Stomach smooth muscle (tissue), 2 donors: ENCODE data around the gene VEGFA.

Experiments
- H3K27ac ChIP-seq: one replicate; pipeline ENCODE4 v1.7.0; 2013; ENCODE audit warnings: mild to moderate bottlenecking, low read length, inconsistent platforms
- H3K27me3 ChIP-seq, 2 donors: one replicate each; pipeline ENCODE4 v1.7.0; 2013; ENCODE audit warnings: low read length in 2 of 2; ENCODE audit not compliant: insufficient read depth in 2 of 2, control insufficient read depth in 1 of 2
- H3K36me3 ChIP-seq, 2 donors: one replicate each; pipeline ENCODE4 v1.7.0; 2013; ENCODE audit warnings: low read length in 2 of 2; ENCODE audit not compliant: control insufficient read depth in 2 of 2, insufficient read depth in 2 of 2
- H3K4me1 ChIP-seq: one replicate; pipeline ENCODE4 v1.7.0; 2013; ENCODE audit warnings: low read length; ENCODE audit not compliant: control insufficient read depth, insufficient read depth
- H3K4me3 ChIP-seq, 2 donors: one replicate each; pipeline ENCODE4 v1.7.0; 2013; ENCODE audit warnings: low read length in 2 of 2
- H3K9ac ChIP-seq, 2 donors: one replicate each; pipeline ENCODE4 v1.7.0; 2013; ENCODE audit warnings: low read length in 2 of 2, mild to moderate bottlenecking in 1 of 2
- H3K9me3 ChIP-seq, 2 donors: one replicate each; pipeline ENCODE4 v1.7.0; 2013; ENCODE audit warnings: low read length in 2 of 2; ENCODE audit not compliant: control insufficient read depth in 2 of 2
- donor health status: healthy.
- donor health status: Pancreatic carcinoma.

VEGFA gene

DNA sequence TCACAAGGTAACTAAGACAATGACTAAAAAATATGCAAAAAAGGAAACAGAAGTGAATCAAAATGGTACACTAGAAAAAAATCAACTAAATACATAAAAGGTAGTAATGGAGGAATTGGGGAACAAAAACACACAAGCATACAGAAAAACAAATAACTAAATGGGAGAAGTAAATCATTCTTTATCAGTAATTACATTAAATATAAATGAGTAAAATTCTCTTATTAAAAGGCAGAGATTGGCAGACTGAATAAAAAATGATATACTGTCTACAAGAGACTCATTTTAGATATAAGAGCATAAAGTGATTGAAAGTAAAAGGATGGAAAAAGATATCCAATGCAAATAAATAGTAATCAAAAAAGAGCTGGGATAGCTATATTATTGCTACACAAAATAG is 39.4 kb upstream of the VEGFA start:
- H3K9me3 ChIP-seq, result peaks cover 0 to 3% of the 10 kb centered on the region in 2 donors
- no peak overlapping the region for H3K27ac ChIP-seq
- no peaks in the 10 kb centered on the region for H3K4me1 ChIP-seq

DNA sequence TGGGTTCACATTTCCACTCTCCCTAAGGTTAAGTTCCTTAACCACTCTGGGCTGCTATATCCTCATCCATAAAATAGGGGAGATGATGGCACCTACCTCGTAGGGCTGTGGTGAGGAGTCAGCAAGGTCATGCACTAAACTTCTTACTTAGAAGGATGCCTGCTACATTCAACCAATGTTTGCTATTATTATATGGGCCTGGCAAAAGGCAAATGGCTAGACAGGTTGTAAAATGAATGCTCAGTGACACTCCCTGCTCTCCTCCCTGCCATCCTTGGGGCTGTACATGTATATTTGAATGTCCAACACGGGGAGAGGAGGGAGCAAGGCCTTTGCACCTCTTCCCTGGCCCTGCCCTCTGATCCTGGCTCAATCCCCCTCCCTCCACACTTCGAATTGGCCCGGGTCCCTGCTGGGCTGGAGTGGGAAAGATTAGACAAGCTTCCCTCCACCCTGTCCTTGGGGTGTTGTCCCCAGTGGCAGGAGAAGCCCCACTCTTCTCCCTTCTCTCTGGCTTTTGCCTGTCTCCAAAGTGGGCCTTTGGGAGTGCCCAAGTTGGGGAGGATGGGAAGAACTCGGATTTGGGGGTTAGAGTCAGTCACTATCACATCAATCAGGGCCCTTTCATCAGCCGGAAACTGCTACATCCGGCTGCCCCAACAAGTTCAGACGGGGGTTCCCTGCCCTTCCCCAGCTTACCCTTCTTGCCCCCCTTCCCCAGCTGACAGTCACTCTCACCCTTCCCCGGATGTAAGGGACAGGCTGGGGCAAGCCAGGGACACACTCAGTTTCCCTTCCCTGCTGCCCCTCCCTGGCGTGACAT is 36.3 kb upstream of the VEGFA start:
- peaks cover 0 to 3% of the 10 kb centered on the region in 2 donors for H3K9me3 ChIP-seq
- H3K4me3 ChIP-seq, result no peak overlapping the region
- H3K9ac ChIP-seq, result no peak overlapping the region
- no peaks in the 10 kb centered on the region for H3K36me3 ChIP-seq
- H3K27me3 ChIP-seq, result no peaks in the 10 kb centered on the region
- no peaks in the 10 kb centered on the region for H3K4me1 ChIP-seq
- no peak overlapping the region for H3K27ac ChIP-seq

More for the DNA sequence above, 39.4 kb upstream of the VEGFA start:
- Histone ChIP-seq H3K9ac (no peak overlapping the region), H3K36me3 (no peaks in the 10 kb centered on the region), H3K4me3 (no peak overlapping the region), H3K27me3 (no peaks in the 10 kb centered on the region)

DNA sequence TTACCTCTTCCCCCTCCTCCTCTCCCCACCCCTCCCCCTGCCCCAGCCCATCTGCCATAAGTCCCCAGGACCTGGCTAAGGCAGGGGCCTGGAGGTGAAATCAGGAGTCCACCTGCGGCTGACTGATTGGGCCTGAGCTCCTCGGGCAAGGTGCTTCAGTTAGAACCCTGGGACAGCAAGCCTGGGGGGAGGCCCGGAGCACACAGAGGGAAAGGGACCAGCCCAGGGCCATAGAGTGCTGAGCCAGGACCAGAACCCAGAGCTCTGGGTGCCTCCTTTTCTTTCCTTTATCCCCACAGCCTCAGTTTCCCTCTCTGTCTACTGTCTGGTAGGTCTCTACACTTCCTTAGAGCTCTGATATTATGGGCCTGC is 35.7 kb upstream of the VEGFA start:
- H3K9ac ChIP-seq, result no peak overlapping the region
- no peaks in the 10 kb centered on the region for H3K36me3 ChIP-seq
- H3K4me3 ChIP-seq, result no peak overlapping the region
- H3K9me3 ChIP-seq, result peaks cover 0 to 3% of the 10 kb centered on the region in 2 donors
- H3K27me3 ChIP-seq, result no peaks in the 10 kb centered on the region
- no peaks in the 10 kb centered on the region for H3K4me1 ChIP-seq
- H3K27ac ChIP-seq, result no peak overlapping the region

DNA sequence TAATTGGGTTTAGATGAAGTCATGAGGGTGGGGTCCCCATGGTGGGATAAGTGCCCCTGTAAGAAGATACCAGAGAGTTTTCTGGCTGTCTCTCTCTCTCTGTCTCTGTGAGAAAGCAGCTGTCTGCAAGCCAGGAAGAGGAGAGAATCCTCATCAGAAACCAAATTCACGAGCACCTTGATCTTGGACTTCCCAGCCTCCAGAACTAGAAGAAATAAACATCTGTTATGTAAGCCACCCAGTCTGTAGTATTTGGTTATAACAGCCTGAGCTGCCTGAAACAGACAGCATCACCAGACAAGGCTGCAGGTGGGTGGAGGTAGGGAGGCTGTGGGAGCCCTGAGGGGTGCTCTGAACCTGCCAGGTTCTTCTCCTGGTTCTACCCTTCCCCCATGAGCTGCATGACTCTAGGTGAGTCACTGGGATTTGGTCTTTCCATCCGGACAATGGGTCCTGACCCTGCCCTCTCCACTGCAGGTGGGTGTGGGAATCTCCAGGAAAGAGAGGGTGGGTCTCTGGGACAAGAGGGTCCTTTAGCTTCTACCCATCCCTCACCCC is 34.3 kb upstream of the VEGFA start:
- no peaks in the 10 kb centered on the region for H3K4me1 ChIP-seq
- H3K36me3 ChIP-seq, result no peaks in the 10 kb centered on the region
- peaks cover 0 to 3% of the 10 kb centered on the region in 2 donors for H3K9me3 ChIP-seq
- no peaks in the 10 kb centered on the region for H3K27me3 ChIP-seq
- H3K4me3 ChIP-seq, result no peak overlapping the region
- no peak overlapping the region for H3K27ac ChIP-seq
- H3K9ac ChIP-seq, result no peak overlapping the region

DNA sequence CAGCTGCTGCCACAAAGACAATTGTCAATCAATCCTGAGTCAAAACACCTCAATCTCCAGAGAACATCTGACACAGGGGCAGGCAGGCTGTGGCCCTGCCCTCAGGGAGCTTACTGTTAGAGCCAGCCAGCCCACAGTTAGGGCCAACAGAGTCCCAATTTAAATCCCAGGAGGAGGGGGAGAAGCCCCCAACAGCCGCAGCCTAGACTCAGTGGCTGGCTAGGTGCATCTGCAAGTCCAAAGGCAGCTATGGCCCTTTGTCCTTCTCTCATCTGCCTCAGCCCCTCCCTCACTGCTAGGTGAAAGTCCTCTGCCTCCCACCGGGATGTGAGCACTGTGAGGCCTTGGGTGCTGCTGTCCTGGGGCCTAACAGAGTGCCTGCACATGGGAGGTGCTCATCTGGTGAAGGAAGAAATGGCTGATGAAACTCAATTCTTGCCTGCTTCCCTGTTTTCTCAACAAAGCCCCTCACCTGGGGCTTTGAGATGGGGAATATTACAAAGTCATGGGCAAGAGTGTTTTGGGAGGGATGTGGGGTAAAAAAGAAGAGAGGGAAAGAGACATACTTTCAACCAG is 33.7 kb upstream of the VEGFA start:
- no peak overlapping the region for H3K27ac ChIP-seq
- H3K4me1 ChIP-seq, result no peaks in the 10 kb centered on the region
- no peaks in the 10 kb centered on the region for H3K27me3 ChIP-seq
- no peak overlapping the region for H3K4me3 ChIP-seq
- no peak overlapping the region for H3K9ac ChIP-seq
- H3K9me3 ChIP-seq, result no peaks in the 10 kb centered on the region
- no peaks in the 10 kb centered on the region for H3K36me3 ChIP-seq

DNA sequence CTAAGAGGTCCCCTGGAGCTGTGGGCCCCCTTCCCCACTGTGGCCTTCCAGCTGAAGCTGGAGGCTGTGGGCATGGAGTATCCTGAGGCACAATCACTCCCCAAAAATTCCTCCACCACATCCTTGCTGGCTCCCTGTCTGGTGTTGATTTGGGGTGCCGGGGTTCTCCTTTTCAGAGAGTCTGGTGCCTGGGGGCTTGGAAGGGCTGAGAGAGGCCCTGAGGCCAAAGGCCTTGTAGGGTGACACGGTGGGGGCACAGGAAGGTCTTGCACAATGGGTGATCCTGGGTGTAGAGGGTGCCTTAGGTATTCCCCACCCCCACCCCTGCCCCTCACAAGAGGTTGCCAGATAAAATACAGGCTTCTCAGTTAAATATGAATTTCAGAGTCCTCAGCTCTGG is 33.2 kb upstream of the VEGFA start:
- Histone ChIP-seq H3K9ac (no peak overlapping the region), H3K9me3 (no peaks in the 10 kb centered on the region)

DNA sequence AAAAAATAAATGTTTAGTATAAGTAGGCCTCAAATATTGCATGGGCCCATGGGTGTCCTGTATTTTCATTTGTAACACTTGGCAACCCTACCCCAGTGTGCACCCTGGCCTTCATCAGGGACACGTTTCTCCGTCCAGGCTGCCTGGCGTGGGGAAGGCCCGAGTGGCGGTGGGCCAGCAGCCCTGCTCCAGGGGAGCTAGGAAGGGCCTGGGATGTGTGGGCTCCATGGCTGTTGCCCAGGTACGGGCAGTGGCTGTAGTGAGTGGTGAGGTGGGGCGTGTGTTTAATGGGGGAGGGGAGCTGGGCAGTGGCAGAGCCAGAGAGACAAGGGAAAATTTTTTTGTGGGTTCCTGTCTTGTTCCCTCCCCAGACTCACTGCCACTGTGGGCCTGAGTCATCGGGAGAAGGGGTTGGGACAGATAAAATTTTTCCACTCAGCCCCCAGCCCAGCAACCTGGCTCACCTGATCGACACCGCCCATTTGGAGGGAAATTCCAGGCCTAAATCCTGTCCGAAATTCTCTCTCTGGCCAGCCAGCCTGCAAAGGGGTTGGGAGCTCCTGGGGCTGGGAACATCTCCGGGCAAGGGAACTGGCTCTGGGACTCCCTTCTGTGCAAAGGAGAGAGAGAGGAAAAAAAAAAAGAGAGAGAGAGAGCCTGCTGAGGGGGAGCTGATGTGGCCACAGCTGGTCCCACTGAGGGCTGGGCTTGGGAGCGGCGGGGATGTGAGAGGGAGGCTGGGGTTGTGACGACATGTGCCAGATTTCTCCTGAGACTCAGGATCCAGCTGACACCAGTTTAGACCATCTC is 32.5 kb upstream of the VEGFA start:
- no peak overlapping the region for H3K9ac ChIP-seq
- H3K9me3 ChIP-seq, result no peaks in the 10 kb centered on the region
- H3K27ac ChIP-seq, result no peak overlapping the region
- no peaks in the 10 kb centered on the region for H3K27me3 ChIP-seq
- H3K4me3 ChIP-seq, result no peak overlapping the region
- no peaks in the 10 kb centered on the region for H3K4me1 ChIP-seq
- no peaks in the 10 kb centered on the region for H3K36me3 ChIP-seq

More for the DNA sequence above, 33.2 kb upstream of the VEGFA start:
- H3K4me3 ChIP-seq, result no peak overlapping the region
- no peaks in the 10 kb centered on the region for H3K36me3 ChIP-seq
- H3K27ac ChIP-seq, result no peak overlapping the region
- H3K4me1 ChIP-seq, result no peaks in the 10 kb centered on the region
- no peaks in the 10 kb centered on the region for H3K27me3 ChIP-seq

DNA sequence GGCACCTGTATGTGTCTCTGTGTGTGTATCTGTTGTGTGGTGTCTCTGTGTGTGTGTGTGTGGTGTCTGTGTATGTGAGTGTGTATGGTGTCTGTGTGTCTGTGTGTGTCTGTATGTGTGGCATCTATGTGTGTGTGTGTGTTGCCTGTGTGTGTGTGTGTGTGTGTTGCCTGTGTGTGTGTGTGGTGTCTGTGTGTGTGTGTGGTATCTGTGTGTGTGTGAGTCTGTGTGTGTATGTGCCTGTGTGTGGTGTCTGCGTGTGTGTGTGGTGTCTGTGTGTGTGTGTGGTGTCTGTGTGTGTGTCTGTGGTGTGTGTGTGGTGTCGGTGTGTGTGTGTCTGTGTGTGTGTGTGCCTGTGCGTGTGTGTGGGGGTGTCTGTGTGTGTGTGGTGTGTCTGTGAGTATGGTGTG is 31.7 kb upstream of the VEGFA start:
- no peaks in the 10 kb centered on the region for H3K36me3 ChIP-seq
- no peak overlapping the region for H3K4me3 ChIP-seq
- H3K9ac ChIP-seq, result no peak overlapping the region
- no peaks in the 10 kb centered on the region for H3K27me3 ChIP-seq
- H3K27ac ChIP-seq, result no peak overlapping the region
- peaks cover 5% of the 10 kb centered on the region for H3K4me1 ChIP-seq
- H3K9me3 ChIP-seq, result no peaks in the 10 kb centered on the region

DNA sequence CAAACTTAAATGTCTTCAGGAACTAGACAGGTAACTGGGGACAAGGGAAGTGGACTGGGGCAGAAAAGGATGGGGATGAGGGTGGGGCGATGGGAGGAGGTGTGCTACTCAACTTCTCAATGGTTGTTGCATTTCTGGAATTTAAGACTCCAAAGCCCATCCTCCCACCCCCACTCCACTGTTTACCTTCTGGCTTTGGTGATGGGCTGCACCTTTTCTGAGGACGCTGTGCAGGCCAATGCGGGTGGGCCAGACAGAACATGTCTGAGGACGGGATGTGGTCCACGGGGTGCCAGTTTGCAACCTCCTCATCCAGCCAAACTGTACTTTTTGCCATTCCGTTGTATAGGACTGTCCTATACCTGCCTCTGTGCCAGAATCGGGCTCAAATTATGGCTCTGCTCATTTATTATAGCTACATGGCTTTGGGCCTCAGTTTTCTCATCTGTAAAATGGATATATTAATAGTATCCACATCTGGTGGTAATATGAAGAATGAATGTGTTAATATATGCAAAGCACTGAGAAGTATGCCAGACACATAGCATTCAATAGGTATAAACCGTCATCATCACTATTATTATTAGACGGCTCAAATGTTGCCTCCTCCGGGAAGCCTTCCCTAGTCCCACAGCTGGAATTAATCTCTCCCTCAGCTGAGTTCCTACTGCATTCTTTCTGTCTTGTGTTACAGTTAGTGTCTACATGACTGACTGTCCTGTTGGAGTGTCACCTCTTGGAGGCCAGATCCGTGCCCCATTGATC is 31.0 kb upstream of the VEGFA start:
- peaks cover 11% of the 10 kb centered on the region for H3K4me1 ChIP-seq
- H3K27me3 ChIP-seq, result no peaks in the 10 kb centered on the region
- no peak overlapping the region for H3K9ac ChIP-seq
- no peaks in the 10 kb centered on the region for H3K9me3 ChIP-seq
- H3K36me3 ChIP-seq, result no peaks in the 10 kb centered on the region
- no peak overlapping the region for H3K4me3 ChIP-seq
- H3K27ac ChIP-seq, result no peak overlapping the region

DNA sequence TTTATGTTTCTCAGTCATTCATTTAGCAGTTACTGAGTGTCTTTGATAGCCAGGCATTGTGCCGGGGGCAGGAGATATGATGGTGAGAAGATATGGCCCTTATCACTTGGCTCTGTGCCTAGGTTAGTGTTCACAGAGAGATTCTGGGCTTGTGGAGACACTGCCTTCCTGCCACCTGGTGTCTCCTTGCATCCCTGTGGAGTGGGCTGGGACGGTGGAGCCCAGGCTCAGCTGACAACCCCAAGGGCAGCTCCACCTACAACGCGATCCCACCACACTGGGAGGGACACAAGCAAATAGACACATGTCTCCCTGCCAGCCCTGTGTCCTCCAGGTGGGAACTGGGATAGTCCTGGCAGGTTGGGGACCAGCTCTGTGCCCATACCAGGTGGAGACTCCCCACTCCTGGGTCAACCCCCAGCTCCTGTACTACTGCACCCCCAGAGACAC is 30.3 kb upstream of the VEGFA start:
- Histone ChIP-seq H3K27me3 (no peaks in the 10 kb centered on the region), H3K4me1 (peaks cover 14% of the 10 kb centered on the region), H3K9me3 (no peaks in the 10 kb centered on the region), H3K27ac (no peak overlapping the region), H3K36me3 (no peaks in the 10 kb centered on the region), H3K9ac (no peak overlapping the region), H3K4me3 (no peak overlapping the region)
